MV-4-11 (cell line): ENCODE results near the gene HEATR5B.
"Not testable (repeated sequence)": the region's sequence is repeated elsewhere in the genome, so short reads cannot be mapped to it uniquely, and the experiment has no call there.

Experiments used
- DNase-seq: peaks from one replicate; lab custom pipeline; 2025; lab: John Stamatoyannopoulos, UW

Gene HEATR5B

GRCh38 chr2:36981911-36982310 lies 102.3 kb downstream of the HEATR5B start:
- no peak for DNase-seq

- not testable (repeated sequence) for DNase-seq
Measured at GRCh38 chr2:36979007-36979406, 105.2 kb downstream of the HEATR5B start.

GRCh38 chr2:36976065-36976464 lies 108.1 kb downstream of the HEATR5B start:
- no peak for DNase-seq

- no peak for DNase-seq
Measured at GRCh38 chr2:36975306-36975705, 108.9 kb downstream of the HEATR5B start.

GRCh38 chr2:36973320-36973719 lies 110.9 kb downstream of the HEATR5B start:
- DNase-seq = no peak

- DNase-seq = no peak
Measured at GRCh38 chr2:36971990-36972389, 112.2 kb downstream of the HEATR5B start.

- no peak for DNase-seq
Measured at GRCh38 chr2:36967236-36967876, 116.8 kb downstream of the HEATR5B start.

GRCh38 chr2:36966370-36967235 lies 117.6 kb downstream of the HEATR5B start, which contains the start of gene STRN:
Gene STRN (minus strand): TSS chr2:36966536. CDS start chr2:36966463, 73 bp downstream.
- peak; percentile 93 for DNase-seq

GRCh38 chr2:36965751-36966369 lies 118.3 kb downstream of the HEATR5B start:
- DNase-seq = no peak

GRCh38 chr2:36965206-36965605 lies 119.0 kb downstream of the HEATR5B start:
- DNase-seq = no peak

- no peak for DNase-seq
Measured at GRCh38 chr2:36964496-36965058, 119.6 kb downstream of the HEATR5B start.

GRCh38 chr2:36963734-36964133 lies 120.4 kb downstream of the HEATR5B start:
- DNase-seq = no peak

GRCh38 chr2:36963106-36963505 lies 121.1 kb downstream of the HEATR5B start:
- no peak for DNase-seq

- no peak for DNase-seq
Measured at GRCh38 chr2:36960773-36961172, 123.4 kb downstream of the HEATR5B start.

- no peak for DNase-seq
Measured at GRCh38 chr2:36960005-36960675, 124.0 kb downstream of the HEATR5B start.

- no peak for DNase-seq
Measured at GRCh38 chr2:36954977-36955607, 129.1 kb downstream of the HEATR5B start.

GRCh38 chr2:36952748-36953197 lies 131.4 kb downstream of the HEATR5B start:
- no peak for DNase-seq

- no peak for DNase-seq
Measured at GRCh38 chr2:36951574-36951973, 132.6 kb downstream of the HEATR5B start.

- no peak for DNase-seq
Measured at GRCh38 chr2:36951027-36951518, 133.1 kb downstream of the HEATR5B start.

GRCh38 chr2:36949845-36950244 lies 134.3 kb downstream of the HEATR5B start:
- no peak for DNase-seq

GRCh38 chr2:36945240-36945639 lies 138.9 kb downstream of the HEATR5B start:
- not testable (repeated sequence) for DNase-seq
